Activated T-helper 1 cell treated with Interleukin-2 at 50 U/mL for 16 hours (primary cell): Measurements from ENCODE around the gene PPP2R5C.

Source experiments
- DNase-seq: peaks from one replicate; pipeline ENCODE4 v3.0.0-alpha.2; 2020; ENCODE audit warnings: low read depth

PPP2R5C gene

DNA sequence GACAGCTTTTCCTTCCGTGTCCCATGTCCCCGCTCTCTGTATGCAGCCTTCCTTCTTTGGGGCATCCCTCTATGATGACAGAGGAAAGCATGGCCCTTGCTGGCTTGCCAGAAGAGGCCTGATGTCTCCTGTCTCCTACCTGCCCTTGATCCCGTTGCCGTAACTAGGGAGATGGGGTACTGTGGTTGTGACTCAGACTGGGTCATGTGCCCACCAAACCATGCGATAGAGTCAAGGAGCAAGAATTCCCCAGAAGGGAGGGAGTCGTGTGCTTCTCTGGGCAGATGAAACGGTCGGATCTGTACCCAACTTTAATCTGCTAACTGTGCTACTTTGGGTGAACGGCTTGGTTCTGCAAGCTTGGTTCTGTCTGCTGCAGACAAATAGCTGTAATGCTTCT is 103.8 kb downstream of the PPP2R5C start:
- DNase-seq, result no peak

DNA sequence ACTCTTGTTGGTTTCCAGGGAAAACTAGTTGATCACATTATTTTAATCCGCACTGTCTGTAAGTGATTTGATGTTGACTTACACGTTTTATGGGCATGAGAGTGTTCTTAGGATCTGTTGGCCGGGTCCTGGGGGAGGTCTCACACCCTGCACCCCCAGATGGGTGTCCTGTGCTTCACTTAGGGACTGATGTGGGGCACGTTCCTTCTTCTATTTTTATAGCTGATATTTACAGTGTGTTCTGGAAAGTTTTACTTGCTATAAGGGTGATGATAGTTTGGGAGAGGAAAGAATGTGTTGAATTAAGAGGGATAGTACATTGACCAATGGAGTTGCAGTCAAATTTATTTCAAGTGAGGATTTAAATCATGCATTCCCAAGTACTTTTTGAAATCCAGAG is 106.3 kb downstream of the PPP2R5C start:
- DNase-seq, result no peak

DNA sequence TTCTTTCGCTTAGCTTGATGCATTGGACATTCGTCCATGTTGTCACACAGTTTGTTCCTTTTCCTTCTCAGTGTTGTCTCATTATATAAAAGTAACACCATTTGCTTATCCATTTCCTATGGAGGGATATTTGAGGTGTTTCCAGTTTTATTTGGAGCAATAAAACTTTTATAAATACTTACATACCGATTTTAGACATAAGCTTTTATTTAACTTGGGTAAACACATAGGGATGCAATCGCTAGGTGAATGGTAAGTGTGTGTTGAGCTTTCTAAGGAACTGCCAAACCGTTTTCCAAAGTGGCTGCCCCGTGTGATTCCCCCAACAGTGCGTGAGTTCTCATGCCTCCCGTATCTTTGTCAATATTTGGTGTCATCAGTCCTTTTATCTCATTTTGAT is 107.7 kb downstream of the PPP2R5C start:
- DNase-seq, result no peak

DNA sequence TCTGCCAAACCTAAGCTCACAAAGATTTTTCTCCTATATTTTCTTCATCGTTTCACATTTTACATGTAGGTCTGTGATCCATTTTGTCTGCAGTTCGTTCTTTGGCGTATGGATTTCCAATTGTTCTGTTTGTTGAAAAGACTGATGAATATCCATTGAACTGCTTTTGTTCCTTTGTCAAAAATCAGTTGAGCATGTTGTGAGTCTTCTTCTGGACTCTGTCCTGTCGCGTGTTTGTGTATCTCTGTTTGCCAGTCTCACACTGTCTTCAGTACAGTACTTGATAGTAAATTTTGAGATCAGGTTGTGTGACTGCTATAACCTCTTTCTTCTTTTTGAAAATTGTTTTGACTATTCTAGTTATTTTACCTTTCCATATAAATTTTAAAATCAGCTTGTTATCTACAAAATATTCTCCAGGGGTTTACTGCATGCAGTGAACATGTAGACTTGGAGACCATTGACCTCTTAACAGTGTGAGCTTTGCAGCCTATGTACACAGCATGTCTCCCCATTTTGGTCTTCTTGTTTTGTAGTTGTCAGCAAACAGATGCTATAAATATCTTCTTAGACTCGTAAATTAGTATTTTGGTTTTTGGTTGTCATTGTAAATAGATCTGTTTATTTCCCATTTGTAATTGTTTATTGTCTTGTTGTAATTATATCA is 108.9 kb downstream of the PPP2R5C start:
- no peak for DNase-seq

- DNase-seq, result no peak
Measured at GRCh38 chr14:101872346-101872745, 110.8 kb downstream of the PPP2R5C start.

- no peak for DNase-seq
Measured at GRCh38 chr14:101873076-101873825, 111.7 kb downstream of the PPP2R5C start.

GRCh38 chr14:101873991-101874390 is 112.5 kb downstream of the PPP2R5C start:
- DNase-seq, result no peak

- DNase-seq, result no peak
Measured at GRCh38 chr14:101875041-101875726, 113.7 kb downstream of the PPP2R5C start.

GRCh38 chr14:101875727-101876554 is 114.4 kb downstream of the PPP2R5C start:
- DNase-seq, result no peak

GRCh38 chr14:101876555-101876938 is 115.0 kb downstream of the PPP2R5C start:
- DNase-seq, result peak; percentile 47

DNA sequence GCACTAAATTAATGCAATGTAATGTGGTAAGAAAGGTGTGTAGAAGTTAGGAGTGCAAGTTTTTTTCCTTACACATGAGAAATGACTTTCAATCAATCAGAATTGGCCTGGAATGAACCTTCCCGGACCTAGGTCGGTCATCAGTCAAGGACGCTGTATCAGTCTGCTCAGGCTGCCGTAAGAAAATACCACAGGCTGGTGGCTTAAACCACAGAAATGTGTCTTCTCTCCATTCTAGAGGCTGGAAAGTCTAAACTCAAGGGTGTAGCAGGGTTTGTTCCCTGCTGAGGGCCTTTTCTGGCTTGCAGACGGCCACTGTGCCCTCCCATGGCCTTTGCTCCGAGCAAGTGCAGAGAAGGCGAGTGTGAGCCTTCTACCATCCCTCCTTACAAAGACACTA is 116.3 kb downstream of the PPP2R5C start:
- DNase-seq, result no peak

GRCh38 chr14:101878211-101878821 is 116.8 kb downstream of the PPP2R5C start:
- DNase-seq, result no peak

DNA sequence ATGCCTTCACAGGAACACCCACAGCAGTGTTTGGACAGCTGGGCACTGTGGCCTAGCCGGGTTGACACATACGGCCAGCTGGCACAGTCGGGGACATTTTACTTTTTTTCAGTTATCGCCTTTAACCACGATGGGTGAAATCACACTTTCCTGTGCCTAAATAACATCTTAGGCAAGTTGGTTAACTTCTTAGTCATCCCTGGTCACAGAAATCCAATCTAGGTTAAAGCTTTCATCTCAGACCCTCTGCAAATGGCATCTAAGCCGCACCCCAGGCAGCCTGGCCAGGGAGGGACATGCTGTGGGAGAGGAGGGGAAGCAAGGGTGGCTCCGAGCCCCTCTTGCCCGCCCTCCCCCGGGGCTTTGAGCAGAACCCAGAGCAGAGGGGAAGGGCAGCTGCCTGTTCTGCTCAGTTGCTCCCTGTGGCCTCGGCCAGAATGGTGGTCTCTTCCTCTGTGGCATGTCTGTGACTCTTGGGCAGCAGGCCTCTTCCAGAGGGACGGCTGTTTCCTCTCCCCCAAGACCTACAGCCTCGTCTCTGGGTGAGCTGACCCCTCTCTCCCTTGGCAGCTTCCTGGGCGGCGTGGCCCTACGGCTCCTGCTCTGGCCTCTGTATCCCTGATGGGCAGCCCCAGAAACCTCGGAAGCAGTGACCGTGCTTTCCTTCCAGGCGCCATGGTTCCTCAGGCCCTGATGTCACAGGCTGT is 117.5 kb downstream of the PPP2R5C start:
- no peak for DNase-seq

GRCh38 chr14:101879529-101880336 is 118.2 kb downstream of the PPP2R5C start:
- DNase-seq, result no peak

- no peak for DNase-seq
Measured at GRCh38 chr14:101881426-101881825, 119.9 kb downstream of the PPP2R5C start.

GRCh38 chr14:101882141-101882935 is 120.8 kb downstream of the PPP2R5C start:
- DNase-seq, result no peak

DNA sequence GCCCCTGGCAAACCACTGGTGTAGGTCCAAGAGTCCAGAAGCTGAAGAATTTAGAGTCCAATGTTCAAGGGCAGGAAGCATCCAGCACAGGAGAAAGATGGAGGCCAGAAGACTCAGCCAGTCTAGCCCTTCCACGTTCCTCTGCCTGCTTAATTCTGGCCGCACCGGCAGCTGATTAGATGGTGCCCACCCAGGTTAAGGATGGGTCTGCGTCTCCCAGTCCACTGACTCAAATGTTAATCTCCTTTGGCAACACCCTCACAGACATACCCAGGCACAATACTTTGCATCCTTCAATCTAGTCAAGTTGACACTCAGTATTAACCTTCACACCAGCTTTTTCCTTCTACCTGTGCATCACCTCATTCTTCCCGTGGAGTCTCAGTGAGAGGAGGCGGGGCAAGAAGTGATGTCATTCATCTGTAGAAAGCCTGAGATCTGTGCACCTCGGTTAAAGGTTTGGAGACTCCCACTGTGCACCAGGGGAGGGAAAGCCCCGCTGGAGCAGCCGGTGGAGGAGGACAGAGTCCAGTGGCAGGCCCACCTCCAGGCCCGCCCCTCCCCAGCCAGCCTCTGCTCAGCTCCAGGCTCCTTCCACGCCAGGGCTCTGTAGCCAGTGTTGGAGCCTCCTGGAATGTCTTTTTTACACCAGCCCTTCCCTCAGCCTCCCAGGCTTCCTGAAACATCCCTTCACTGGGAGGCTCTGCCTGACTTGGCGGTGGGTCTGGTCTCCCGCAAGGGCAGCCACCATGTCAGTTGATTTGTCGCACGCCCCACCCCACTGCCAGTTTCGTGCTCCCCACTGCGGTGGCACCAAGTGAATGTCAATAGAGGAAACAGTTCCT is 122.8 kb downstream of the PPP2R5C start:
- DNase-seq, result no peak

DNA sequence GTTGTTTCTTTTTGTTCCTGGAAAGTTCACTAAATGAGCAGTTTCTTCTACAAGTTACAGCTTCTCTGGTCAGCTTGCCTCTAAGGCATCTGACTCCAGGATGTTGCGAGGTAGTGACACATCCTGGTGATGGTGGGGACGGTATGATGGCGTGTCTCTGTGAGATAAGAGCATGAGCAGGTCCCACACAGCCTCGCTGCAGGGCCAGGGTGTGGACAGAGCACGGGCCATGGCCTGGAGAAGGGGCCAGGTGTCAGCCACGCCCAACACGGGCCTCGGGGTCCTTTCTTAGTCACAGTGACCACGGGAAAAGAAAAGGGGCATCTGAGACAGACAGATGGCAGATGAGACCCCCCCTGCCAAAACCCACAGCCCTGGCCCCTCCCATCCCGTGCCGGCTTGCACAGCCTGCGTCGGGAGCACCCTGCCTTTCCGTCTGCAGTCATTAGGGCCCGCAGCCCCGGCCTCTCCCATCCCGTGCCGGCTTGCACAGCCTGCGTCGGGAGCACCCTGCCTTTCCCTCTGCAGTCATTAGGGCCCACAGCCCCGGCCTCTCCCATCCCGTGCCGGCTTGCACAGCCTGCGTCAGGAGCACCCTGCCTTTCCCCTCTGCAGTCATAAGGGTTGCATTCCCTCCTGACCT is 123.5 kb downstream of the PPP2R5C start:
- DNase-seq, result no peak
